Measurements from ENCODE around the gene PTCSC3. TPM values are rescaled to one million over a fixed set of nuclear protein-coding genes. Genes with fewer than 3 reads are reported as not detected.

The PTCSC3 gene
- polyA plus RNA-seq (ENCODE audit: insufficient read depth in 1 of 5, insufficient read length in 5 of 5, low replicate concordance in 1 of 5), result 1 to 10 TPM; 1.5 to 4.5 (median 2.6) TPM
- long read RNA-seq, donor 1, result 0 reads
- long read RNA-seq, donor 2, result 0 reads
- long read RNA-seq, donor 3, result 0 reads
- long read RNA-seq, donor 4, result 0 reads
- long read RNA-seq, donor 5, result 0 reads
- long read RNA-seq, donor 6, partial matches to known transcripts, result 0 of 1 reads
- long read RNA-seq, donor 6, other reads (novel, unspliced or antisense), result 0 of 1 reads
- long read RNA-seq, donor 7, partial matches to known transcripts, result 0 of 1 reads
- long read RNA-seq, donor 7, other reads (novel, unspliced or antisense), result 0 of 1 reads
- long read RNA-seq, donor 8, result 0 reads

GRCh38 chr14:36176524-36176923 lies at the start of gene PTCSC3:
PTCSC3 (minus strand) TSS chr14:36176722.
- no peak for DNase-seq

DNA sequence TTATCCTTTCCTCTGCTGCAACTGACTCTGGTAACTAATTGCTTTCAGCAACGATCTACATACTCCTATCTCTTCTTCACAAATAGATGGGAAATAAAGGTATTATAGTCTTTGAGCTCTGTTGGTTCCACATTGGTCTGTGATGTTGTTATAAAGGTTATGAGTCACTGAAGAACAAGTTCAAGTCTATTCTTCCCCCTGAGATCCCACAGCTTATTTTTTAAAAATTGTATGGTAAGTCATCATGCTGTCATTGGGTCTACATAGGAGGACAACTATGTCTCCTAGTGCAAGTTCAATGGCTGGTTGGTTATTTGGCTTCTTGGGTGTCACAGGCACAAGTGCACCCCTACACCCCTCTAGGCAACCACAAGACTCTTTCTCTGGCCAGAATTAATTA lies 49.6 kb upstream of the PTCSC3 start:
- DNase-seq, result no peak

- no peak for DNase-seq
Observed at GRCh38 chr14:36224176-36224575, 47.7 kb upstream of the PTCSC3 start.

GRCh38 chr14:36223558-36223957 lies 47.0 kb upstream of the PTCSC3 start:
- no peak for DNase-seq

DNA sequence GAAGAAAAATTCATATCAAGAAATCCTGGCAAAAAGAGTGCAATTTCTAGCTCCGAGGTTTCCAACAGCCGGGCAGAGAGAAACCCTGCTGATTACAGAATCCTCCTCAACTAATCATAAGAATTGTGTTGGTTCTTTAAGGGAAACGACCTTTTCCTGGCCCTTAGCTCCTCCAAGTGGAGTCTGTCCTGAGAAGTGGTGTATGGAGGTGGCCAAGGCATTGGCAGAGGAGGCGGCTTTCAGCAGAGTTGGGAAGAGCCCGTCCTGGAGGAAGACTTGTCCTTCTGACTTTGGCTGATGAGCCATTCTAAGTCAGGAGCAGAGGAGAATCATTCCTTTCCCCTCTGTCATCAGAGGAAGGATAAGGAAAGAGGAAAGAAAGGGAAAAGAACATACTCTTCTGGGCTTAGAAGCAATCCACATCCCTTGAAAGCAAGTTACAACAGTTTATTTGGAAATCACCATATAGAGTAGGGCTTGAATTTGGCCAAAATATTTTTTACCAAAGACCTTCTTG lies 46.5 kb upstream of the PTCSC3 start:
- no peak for DNase-seq

- DNase-seq, result no peak
Observed at GRCh38 chr14:36222337-36222736, 45.8 kb upstream of the PTCSC3 start.

GRCh38 chr14:36221112-36221511 lies 44.6 kb upstream of the PTCSC3 start:
- DNase-seq, result no peak

DNA sequence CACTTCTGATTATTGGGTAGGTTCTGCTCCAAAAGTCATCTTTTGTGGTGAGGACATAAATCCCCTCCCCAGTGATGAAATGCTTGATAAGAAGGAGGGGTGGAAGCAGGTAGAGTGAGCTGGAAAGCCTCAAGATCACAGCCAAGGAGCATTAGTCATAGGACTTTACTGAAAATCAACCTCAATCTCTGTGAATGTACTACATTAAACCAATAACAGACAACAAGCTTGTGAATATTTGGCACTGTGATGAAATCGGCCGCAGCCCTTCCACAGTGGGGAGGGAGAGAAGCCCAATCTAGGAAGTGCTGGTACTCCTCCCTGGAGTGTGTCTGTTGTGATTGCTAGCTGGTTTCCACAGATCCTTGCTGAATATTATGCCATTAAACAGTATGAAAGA lies 41.2 kb upstream of the PTCSC3 start:
- DNase-seq, result no peak

- DNase-seq, result no peak
Observed at GRCh38 chr14:36217027-36217426, 40.5 kb upstream of the PTCSC3 start.

GRCh38 chr14:36215217-36215598 lies 38.7 kb upstream of the PTCSC3 start:
- no peak for DNase-seq

DNA sequence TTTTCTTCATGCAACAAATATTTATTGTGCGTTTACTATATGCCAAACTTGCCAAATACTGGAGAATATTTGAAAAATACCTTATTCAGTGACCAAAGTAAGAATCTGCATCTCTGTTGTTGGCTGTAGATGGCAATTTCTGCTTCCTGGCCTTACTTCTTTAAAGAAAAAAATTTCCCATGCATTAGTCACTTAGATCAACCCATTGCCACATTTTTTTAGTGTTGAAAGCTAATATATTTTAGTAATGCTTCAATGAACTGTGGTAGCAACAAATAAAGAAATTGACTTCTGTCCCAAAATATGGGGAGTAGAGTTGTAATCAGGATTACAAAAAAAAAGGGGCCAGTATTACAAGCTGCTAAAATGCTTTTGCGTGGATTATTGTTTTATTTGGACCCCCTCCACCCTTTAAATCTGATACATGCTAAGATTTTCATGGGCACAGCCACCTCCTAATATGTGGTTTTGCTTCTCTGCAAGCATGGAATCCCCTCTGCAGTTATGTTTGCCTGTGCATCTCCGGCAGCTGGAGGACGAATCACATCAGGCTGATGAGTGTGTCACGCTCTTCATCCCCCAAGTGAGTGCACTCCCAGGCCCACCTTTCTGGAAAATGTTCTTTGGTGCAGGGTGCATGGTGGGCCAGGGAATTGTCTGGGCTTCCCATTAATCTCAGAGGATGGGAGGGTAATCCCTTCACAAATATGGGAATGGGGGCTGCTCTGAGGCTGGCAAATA lies 38.1 kb upstream of the PTCSC3 start:
- no peak for DNase-seq

DNA sequence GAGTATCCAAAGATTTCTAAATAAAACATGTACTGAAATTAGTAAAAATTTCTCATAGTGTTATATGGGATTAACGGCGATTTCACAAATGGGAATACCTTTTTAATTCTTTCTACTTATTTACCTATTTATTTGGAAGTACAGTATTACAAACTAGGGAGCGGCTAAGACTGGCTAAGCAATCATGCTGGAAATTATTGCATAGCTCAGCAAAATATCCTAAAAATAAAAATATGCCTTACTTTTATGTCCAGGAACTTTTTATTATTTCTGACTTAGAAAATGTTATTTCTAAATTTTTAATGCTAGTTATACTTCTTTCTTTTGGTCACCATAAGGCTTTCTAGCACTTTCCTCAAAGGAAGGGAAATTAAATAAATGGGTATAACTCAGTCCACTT lies 36.5 kb upstream of the PTCSC3 start:
- DNase-seq, result no peak

DNA sequence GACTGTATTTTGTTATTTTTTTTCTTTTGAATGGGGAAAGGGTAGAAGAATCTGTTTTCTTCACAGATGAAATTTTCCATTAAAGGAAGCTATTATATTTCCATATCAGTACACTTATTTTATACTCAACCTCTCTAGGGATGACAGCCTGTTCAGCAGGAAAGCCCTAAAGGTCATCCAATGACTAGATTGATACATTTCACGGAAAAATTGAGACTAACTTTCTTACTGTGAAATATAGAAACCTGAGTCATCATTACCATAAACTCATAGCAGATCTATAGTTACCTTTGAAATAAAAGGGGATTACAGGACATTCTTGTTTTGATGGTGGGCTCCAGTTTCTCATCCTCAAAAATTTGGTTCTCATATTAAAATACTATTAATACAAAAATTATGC lies 36.1 kb upstream of the PTCSC3 start:
- DNase-seq, result no peak

- peak in 1 of 2 donors; percentile 44 for DNase-seq
Observed at GRCh38 chr14:36208690-36209278, 32.3 kb upstream of the PTCSC3 start.

DNA sequence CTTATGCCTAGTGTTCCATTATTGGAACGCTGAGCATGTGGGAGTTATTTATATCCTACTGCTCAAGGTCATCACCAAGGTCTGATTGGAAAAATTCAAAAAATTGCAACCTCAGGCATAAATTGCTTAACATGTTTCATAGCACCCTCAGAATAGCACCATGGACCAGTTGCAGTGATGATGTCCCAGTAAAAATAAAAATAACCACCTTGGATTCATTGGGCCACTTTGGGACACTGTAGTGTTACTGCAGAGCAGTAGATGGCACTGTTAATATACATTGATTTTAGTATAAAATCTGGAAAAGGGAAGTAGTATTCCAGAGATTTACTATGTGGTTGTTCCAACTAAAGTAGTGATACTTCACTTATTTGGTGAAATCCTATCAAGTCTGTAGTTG lies 31.0 kb upstream of the PTCSC3 start:
- DNase-seq, result no peak

DNA sequence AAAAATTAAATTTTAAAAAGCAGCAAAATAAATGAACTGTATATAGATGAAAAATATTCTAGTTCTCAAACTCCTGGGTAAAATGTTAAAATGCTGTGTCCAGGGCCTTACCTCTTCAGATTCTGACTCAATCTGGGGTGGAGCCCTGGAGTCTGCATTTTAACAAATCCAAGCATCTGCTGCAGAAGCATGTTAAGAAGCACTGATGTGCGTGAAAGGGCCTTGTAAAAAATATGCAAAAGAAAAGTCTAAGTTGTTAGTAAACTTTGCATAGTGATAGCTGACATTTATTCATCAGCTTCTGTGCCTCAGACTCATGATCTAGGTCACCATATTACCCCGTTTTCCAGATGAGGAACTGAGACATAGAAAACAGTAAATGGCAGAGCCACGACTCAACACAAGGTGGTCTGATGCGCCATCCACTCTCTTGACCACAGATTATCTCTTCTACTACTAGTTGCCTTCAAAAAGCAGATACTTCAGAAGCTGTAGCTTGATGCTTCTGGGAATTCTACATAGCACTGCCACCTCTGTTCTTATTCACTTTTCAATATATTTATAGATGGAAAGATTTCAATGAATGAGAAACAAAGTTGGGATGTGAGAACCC lies 28.0 kb upstream of the PTCSC3 start:
- no peak for DNase-seq

DNA sequence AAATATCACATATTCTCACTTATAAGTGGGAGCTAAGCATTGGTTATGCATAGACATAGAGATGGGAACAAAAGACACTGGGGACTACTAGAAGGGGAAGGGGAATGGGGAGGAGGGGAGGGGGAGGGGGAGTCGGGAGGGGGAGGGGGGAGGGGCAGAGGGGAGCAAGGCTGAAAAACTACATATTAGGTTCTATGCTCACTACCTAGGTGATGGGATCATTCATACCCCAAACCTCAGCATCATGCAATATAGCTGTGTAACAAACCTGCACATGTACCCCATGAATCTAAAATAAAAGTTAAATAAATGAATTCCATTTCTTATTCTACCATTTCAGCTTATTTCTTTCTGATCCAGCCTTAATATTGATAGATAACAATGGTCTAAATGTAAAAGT lies 21.9 kb upstream of the PTCSC3 start:
- DNase-seq, result no peak

DNA sequence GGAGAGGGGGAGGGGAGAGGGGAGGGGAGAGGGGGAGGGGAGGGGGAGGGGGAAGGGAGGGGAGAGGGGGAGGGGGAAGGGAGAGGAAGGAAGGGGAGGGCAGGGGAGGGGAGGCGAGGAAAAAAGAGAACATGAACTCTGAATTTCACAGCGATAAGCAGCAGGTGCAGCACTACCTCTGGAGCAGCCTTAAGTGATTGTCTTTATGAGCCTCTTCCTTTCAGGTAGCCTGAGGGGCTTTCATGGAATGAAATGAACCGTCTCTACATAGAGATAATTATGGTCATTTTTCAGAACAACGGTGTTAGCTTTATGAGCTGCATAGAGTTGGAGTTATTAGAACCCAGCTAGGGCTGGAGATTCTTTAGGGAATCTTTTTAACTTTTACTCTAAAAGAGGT lies 18.1 kb upstream of the PTCSC3 start:
- DNase-seq, result no peak

DNA sequence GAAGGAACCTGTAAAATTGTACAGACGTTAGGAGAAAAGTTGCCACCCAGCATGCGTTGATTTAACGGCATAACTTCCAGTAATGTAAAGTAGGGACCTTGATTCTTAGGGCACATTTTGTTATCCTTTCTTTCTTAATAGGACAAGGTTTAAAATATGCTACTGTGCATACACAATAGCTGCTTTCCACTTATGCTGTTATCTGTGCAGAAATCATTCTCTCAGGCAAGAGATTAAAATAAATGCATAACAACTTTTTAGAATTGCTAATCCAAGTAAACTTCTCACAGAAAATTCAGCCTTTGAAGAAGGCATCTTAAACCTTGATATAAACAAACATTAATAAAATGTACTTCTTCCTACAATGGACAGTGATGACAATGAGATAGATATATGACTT lies 16.0 kb upstream of the PTCSC3 start:
- DNase-seq, result no peak

- no peak for DNase-seq
Observed at GRCh38 chr14:36183402-36183801, 6.9 kb upstream of the PTCSC3 start.

DNA sequence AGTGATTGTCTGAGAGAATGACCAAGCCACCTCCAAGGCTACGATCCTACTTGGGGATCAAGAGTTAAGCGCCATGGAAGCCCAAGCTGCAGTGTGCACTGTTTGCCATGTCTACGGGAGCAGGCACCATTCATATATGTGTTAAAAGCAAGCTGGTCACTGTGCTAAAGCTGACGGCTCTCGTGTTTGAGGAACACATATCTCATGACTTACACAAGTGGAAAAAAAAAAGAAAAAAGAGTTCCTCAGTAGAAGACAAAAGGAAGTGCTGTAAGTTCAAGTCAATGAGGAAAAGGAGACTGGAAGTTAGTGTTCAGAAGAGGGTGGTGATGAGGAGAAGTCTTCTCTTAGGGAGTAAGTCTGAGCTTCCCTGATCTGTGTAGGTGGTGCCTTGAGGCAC lies 4.9 kb upstream of the PTCSC3 start:
- no peak for DNase-seq

GRCh38 chr14:36177489-36177888 lies 967 bp upstream of the PTCSC3 start:
- DNase-seq, result no peak
